ENCODE measurements around the gene CD200.
"Not testable (repeated sequence)": the region's sequence is repeated elsewhere in the genome, so short reads cannot be mapped to it uniquely, and the experiment has no call there.

The CD200 gene

DNA sequence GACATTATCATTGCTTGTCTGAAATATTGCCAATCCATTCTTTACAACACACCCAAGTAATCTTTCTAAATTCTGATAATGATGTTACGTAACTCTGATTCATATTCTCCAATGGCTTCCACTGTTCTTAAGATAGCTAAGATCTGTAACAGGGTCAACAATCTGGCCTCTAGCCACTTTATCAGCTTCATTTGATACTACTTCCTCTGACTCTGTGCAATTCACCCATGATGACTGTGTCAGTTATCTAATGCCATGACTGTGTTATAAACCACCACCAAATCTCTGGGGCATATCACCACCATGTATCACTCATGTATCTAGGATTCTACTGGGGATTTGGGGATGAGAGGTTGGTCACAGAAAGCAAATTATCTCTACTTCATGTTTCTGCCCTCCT lies 44.0 kb downstream of the CD200 start:
- no peak overlapping the region for H3K27ac Mint-ChIP-seq
- peaks cover 30% of the 10 kb centered on the region for H3K4me1 Mint-ChIP-seq
- peaks cover 7% of the 10 kb centered on the region for H3K9me3 Mint-ChIP-seq
- H3K4me3 Mint-ChIP-seq: no peak overlapping the region
- no peak for DNase-seq
- CTCF ChIA-PET: no interaction called here
- H3K27me3 Mint-ChIP-seq: no peaks in the 10 kb centered on the region
- peaks cover 11% of the 10 kb centered on the region for H3K36me3 Mint-ChIP-seq

DNA sequence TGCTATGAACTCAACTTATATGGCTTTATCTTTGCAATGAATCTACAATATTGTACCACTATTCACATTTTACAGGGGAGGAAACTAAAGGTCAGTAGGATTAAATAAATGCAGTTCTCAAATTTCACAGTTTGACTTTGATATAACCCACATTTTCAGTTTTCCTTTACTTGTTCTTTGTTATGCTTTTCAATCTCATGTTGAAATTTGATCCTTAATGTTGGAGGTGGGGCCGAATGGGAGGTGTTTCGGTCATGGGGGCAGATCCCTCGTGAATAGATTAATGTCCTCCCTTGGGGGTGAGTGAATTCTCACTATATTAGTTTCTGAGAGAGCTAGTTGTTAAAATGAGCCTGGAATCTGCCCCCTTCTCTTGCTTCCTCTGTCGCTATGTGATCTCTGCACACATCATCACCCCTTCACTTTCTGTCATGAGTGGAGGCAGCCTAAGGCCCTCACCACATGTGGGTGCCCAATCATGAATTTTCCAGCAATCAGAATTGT lies 44.7 kb downstream of the CD200 start:
- Mint-ChIP-seq H3K27ac (no peak overlapping the region), H3K9me3 (peaks cover 10% of the 10 kb centered on the region), H3K27me3 (no peaks in the 10 kb centered on the region), H3K4me1 (peaks cover 31% of the 10 kb centered on the region), H3K36me3 (peaks cover 11% of the 10 kb centered on the region), H3K4me3 (no peak overlapping the region)
- no peak for DNase-seq
- CTCF ChIA-PET: no interaction called here

DNA sequence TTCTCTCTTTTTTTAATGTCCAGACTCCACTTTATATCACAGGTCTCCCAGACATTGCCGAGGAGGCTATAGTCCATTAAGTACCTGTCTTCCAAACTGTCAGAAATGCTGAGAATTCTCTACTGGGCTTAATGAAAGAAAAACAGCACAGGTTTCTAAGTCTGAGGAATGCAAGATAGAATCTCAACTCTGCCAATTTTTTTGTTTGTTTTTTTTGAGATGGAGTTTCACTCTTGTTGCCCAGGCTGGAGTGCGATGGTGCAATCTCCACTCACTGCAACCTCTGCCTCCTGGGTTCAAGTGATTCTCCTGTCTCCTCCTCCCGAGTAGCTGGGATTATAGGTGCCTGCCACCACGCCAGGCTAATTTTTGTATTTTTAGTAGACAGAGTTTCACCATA lies 45.4 kb downstream of the CD200 start:
- H3K9me3 Mint-ChIP-seq, H3K27ac Mint-ChIP-seq, H3K36me3 Mint-ChIP-seq, H3K27me3 Mint-ChIP-seq, H3K4me3 Mint-ChIP-seq, DNase-seq, CTCF ChIA-PET: not testable (repeated sequence)
- peaks cover 31% of the 10 kb centered on the region for H3K4me1 Mint-ChIP-seq

DNA sequence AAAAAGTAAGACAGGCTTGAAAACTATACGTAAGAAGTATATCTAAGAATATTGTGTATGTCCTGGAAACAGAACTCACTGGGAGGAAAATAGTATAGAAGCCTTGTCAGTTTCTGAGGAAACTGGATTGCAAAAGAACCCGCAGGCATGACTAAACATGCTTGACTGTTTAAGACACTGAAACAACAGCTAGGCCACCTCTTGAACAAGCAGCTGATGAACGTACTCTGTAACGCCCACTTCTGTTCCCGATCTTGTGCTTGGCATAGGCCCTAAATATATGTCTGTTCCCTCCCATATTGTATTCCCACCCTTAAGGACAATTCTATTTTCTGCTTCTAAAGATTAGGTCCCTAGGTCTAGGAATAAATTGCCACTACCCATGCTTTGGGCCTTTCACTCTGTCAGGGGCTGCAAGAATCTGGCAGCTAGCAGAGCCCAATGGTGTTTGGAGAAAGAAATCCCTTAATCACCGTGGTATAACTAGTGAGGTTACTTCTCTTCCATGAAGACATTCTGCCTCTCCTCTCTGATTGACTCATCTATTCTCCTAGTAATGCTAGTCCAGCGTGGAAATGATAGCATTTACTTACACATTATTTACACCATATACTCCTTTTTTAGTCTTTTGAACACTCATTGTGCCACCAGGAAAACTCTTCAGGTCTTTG lies 46.2 kb downstream of the CD200 start:
- Mint-ChIP-seq H3K4me1 (peaks cover 23% of the 10 kb centered on the region), H3K9me3 (peaks cover 4% of the 10 kb centered on the region), H3K27me3 (no peaks in the 10 kb centered on the region), H3K27ac (no peak overlapping the region), H3K36me3 (peaks cover 3% of the 10 kb centered on the region), H3K4me3 (no peak overlapping the region)
- no peak for DNase-seq
- CTCF ChIA-PET: no interaction called here

DNA sequence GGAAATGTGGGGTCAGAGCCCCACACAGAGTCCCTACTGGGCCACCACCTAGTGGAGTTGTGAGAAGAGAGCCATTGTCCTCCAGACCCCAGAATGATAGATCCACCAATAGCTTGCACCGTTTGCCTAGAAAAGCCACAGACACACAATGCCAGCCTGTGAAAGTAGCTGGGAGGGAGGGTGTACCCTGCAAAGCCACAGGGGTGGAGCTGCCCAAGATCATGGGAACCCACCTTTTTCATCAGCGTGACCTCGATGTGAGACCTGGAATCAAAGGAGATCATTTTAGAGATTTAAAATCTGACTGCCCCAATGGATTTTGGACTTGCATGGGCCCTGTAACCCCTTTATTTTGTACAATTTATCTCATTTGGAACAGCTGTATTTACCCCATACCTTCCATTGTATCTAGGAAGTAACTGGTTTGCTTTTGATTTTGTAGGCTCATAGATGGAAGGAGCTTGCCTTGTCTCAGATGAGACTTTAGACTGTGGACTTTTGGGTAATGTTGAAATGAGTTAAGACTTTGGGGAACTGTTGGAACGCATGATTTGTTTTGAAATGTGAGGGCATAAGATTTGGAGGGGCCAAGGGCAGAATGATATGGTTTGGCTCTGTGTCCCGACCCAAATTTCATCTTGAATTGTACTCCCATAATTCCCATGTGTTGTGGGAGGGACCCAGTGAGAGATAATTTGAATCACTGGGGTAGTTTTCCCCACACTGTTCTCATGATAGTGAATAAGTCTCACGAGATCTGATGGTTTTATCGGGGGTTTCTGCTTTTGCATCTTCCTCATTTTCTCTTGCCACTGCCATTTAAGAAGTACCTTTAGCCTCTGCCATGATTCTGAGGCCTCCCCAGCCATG lies 49.0 kb downstream of the CD200 start:
- H3K36me3 Mint-ChIP-seq: peaks cover 1% of the 10 kb centered on the region
- H3K27me3 Mint-ChIP-seq: no peaks in the 10 kb centered on the region
- DNase-seq: no peak
- H3K4me3 Mint-ChIP-seq: no peak overlapping the region
- CTCF ChIA-PET: no interaction called here
- no peak overlapping the region for H3K27ac Mint-ChIP-seq
- peaks cover 11% of the 10 kb centered on the region for H3K4me1 Mint-ChIP-seq
- peaks cover 8% of the 10 kb centered on the region for H3K9me3 Mint-ChIP-seq

DNA sequence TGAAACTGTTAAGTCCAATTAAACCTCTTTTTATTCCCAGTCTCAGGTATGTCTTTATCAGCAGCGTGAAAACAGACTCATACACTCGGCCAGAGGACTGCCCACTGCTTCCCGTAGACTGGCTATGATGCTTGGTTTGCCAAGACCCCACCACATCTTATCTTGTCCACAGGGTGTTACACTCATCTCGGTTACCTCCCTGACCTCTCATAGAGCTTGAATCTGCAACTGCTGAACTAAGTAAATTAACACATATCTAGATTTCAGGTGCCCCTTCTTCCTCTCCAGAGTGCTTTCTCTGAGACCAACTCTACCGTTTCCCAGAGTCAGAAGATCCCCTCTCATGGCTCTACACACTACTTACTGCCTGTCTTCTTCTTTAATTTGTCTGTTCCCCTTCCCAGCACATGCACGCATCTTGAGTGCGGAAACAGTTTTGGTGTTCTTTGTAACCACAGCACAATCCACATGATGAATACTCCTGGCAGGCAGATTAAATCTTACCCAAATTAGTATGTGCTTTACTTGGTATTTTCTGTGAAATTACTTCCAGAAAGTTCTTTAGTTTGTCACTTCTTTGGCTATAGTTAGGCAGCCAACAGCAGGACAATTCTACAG lies 49.7 kb downstream of the CD200 start:
- no peaks in the 10 kb centered on the region for H3K27me3 Mint-ChIP-seq
- CTCF ChIA-PET: no interaction called here
- H3K36me3 Mint-ChIP-seq: peaks cover 1% of the 10 kb centered on the region
- H3K27ac Mint-ChIP-seq: no peak overlapping the region
- no peak overlapping the region for H3K4me3 Mint-ChIP-seq
- no peak for DNase-seq
- peaks cover 8% of the 10 kb centered on the region for H3K9me3 Mint-ChIP-seq
- peaks cover 8% of the 10 kb centered on the region for H3K4me1 Mint-ChIP-seq

DNA sequence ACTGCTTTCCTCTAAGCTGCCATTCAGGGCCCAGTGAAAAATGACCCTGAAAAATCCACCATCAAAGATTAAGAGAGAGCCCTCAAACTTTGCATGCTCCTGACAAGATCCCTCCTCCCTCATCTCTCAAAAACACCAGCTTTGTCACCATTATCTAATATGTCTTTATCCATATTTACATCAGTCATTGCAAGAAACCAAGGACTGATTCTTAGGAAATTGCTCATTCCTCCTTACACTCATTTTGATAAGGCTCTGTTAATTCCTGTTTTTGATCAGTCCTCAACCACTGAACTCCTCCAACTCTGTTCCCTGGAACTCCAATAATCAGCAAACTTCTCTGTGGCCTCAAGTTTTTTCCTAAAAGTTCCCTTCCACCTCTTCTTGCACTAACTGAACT lies 51.8 kb downstream of the CD200 start:
- CTCF ChIA-PET: no interaction called here
- no peak for DNase-seq
- H3K4me1 Mint-ChIP-seq: peaks cover 25% of the 10 kb centered on the region
- H3K9me3 Mint-ChIP-seq: peaks cover 8% of the 10 kb centered on the region
- no peak overlapping the region for H3K4me3 Mint-ChIP-seq
- no peaks in the 10 kb centered on the region for H3K27me3 Mint-ChIP-seq
- H3K27ac Mint-ChIP-seq: no peak overlapping the region
- peaks cover 1% of the 10 kb centered on the region for H3K36me3 Mint-ChIP-seq

DNA sequence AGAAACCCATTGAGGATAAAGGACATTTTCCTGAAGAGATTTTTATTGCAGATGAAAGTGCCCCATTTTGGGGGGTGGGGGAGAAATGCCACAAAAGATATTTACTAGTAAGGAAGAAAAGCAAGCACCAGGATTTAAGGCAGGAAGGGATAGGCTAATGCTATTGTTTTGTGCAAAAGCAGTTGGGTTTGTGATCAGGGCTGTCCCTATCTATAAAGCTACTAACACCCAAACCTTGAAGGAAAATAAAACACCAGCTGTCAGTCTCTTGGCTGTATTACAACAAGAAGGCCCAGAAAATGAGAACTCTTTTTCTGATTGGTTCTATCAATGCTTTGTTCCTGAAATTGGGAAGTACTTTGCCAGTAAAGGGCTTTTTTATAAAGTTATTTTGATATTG lies 56.0 kb downstream of the CD200 start:
- peaks cover 10% of the 10 kb centered on the region for H3K36me3 Mint-ChIP-seq
- CTCF ChIA-PET: interaction anchor here (0.7 kb wide), 1 partner anchor 48 kb away, joined by 3 read pairs; no protein-coding TSS in a partner anchor
- H3K4me1 Mint-ChIP-seq: peaks cover 36% of the 10 kb centered on the region
- no peak overlapping the region for H3K4me3 Mint-ChIP-seq
- H3K9me3 Mint-ChIP-seq: peaks cover 14% of the 10 kb centered on the region
- H3K27ac Mint-ChIP-seq: no peak overlapping the region
- DNase-seq: no peak
- no peaks in the 10 kb centered on the region for H3K27me3 Mint-ChIP-seq

DNA sequence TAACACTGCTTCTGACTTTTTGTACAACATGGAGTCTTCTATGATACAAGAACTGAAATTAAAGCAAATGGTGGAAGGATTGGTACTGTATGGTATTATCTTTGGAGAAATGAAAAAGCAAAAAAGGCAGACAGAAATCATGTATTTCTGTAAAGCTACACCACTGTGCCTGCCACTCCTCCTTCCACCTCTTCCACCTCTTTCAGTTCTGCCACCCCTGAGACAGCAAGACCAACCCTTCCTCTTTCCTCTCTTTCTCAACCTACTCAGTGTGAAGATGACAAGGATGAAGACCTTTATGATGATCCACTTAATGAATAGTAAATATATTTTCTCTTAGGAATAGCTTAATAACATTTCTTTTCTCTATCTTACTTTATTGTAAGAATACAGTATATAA lies 57.0 kb downstream of the CD200 start:
- CTCF ChIA-PET: interaction anchor here (1.5 kb wide), 1 partner anchor 47 kb away, joined by 6 read pairs; no protein-coding TSS in a partner anchor
- peaks cover 38% of the 10 kb centered on the region for H3K4me1 Mint-ChIP-seq

DNA sequence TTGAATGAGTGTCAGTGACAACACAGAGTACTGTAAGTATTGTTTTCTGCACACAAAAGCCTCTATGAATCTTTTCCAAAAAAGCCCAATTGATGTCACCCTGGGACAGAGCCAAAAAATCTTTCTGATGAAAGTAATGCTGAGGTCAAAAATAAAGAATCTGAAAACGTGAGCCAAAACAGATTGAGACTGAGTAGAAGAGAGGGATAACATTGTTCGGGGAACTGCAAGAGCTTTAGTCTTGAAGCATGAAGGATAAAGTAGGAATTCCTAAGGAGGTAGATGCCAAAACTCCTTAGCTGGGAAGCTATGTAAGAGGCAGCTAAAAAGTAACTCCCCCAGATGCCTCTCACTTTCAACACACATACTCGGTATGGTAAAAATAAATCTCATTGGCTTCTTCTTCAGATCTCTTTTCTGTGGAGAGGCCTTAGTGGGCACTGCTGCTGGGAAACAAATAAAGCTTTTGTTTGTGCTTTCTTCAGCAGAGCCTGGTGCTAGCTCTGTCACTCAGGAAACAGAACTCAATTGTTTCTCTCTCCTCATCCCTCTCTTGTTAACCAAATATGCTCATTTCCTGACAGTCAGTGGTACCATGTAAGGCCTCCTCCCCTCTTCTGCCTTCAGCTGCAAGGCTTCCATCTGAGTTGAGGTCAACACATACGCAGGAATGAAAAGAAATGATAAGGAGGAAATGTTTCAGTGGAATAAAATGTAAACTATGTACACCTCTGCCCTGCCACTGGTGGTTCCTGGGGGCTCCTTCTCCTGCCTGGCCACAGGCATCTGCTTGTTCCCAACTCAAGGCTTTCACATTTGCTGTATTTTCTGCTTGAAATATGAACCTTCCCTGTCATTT lies 58.1 kb downstream of the CD200 start:
- Mint-ChIP-seq H3K4me3 (no peak overlapping the region), H3K27me3 (no peaks in the 10 kb centered on the region), H3K4me1 (peaks cover 48% of the 10 kb centered on the region), H3K27ac (peak overlapping the region; percentile 71), H3K9me3 (peaks cover 16% of the 10 kb centered on the region), H3K36me3 (peaks cover 10% of the 10 kb centered on the region)
- CTCF ChIA-PET: interaction anchor here (1.5 kb wide), 1 partner anchor 46 kb away, joined by 6 read pairs; no protein-coding TSS in a partner anchor
- no peak for DNase-seq

More for the DNA sequence above, 57.0 kb downstream of the CD200 start:
- no peaks in the 10 kb centered on the region for H3K27me3 Mint-ChIP-seq
- H3K27ac Mint-ChIP-seq: no peak overlapping the region
- peaks cover 14% of the 10 kb centered on the region for H3K9me3 Mint-ChIP-seq
- no peak for DNase-seq
- H3K4me3 Mint-ChIP-seq: no peak overlapping the region
- peaks cover 10% of the 10 kb centered on the region for H3K36me3 Mint-ChIP-seq

DNA sequence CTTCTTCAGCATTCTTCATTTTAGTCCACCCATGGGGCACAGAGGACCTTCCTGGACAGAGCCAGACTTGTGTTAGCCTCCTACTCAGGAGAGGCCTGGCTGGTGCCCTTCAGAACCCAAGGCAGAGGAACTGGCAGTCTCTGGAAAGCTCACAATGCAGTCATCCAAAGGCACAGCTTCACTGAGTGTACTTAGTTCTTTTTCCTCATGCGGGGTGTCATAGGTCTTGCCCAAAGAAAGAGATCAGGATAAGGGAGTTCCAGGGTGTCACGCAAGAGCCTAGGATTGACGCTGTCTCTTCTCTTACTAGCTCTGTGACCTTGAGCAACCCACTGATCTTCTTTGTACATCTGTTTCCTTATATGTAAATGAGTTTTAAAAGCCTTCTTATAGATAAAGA lies 58.7 kb downstream of the CD200 start:
- Mint-ChIP-seq H3K4me1 (peaks cover 51% of the 10 kb centered on the region), H3K27ac (peak overlapping the region; percentile 71), H3K4me3 (no peak overlapping the region), H3K27me3 (no peaks in the 10 kb centered on the region), H3K36me3 (peaks cover 10% of the 10 kb centered on the region), H3K9me3 (peaks cover 12% of the 10 kb centered on the region)
- CTCF ChIA-PET: no interaction called here
- DNase-seq: no peak

DNA sequence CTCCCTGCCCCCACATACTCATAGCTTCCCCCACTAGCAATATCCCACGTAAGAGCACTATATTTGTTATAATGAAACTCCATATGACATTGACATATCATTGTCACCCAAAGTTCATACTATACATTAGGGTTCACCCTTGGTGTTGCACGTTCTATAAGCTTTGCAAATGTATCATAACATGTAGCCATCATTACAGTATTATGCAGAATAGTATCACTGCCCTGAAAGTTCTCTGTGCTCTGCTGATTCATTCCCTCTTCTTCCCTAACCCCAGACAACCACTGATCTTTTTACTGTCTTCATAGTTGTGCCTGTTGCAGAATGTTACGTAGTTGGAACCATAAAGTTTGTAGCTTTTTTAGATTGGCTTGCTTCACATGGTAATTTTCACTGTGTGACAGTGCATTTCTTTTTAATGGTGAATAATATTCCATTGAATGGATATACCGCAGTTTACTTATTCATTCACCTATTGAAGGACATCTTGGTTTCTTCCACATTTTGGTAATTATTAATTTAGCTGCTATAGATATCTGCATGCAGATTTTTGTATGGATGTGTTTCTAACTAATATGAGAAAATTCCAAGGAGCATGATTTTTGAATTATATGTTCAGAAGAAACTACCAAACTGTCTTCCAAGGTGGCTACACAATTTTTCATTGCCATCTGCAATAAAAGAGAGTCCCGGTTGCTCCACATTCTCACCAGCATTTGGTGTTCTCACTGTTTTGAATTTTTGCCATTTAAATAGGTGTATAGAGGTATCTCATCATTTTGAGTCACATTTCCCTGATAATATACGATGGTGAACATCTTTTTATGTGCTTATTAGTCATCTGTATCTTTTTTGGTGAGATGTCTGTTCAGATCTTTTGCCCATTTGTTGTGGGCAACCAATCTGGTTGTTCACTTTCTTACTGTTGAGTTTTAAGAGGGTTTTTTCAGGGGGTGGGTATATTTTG lies 59.7 kb downstream of the CD200 start:
- no peaks in the 10 kb centered on the region for H3K27me3 Mint-ChIP-seq
- no peak overlapping the region for H3K27ac Mint-ChIP-seq
- peaks cover 12% of the 10 kb centered on the region for H3K9me3 Mint-ChIP-seq
- H3K36me3 Mint-ChIP-seq: peaks cover 10% of the 10 kb centered on the region
- CTCF ChIA-PET: no interaction called here
- H3K4me1 Mint-ChIP-seq: peaks cover 56% of the 10 kb centered on the region
- no peak overlapping the region for H3K4me3 Mint-ChIP-seq
- DNase-seq: no peak

DNA sequence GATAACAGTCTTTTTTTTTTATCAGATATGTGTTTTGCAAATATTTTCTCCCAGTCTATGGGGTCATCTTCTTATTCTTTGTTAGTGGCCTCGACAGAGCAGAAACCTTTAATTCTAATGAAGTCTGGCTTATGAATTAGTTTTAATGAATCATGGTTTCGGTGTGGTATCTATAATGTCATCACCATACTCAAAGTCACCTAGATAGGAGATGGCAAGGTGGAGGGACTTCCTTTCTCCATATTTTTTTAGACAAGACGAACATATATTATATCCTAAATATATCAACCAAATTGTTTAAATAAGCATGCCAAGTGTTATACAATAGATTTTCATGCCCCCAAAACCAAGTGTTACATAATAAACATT lies 60.4 kb downstream of the CD200 start:
- no peak for DNase-seq

More for the DNA sequence above, 60.4 kb downstream of the CD200 start:
- H3K4me1 Mint-ChIP-seq: peaks cover 57% of the 10 kb centered on the region
- no peak overlapping the region for H3K27ac Mint-ChIP-seq
- no peak overlapping the region for H3K4me3 Mint-ChIP-seq
- peaks cover 12% of the 10 kb centered on the region for H3K9me3 Mint-ChIP-seq
- H3K36me3 Mint-ChIP-seq: peaks cover 10% of the 10 kb centered on the region
- no peaks in the 10 kb centered on the region for H3K27me3 Mint-ChIP-seq
- CTCF ChIA-PET: no interaction called here
